ENCODE results near the gene CNIH2. TPM values are rescaled to one million over a fixed set of nuclear protein-coding genes. Genes with fewer than 3 reads are reported as not detected.

CNIH2 gene
- total RNA-seq, 1 donor from 2014 or later = 0.22 TPM

Other genes starting within 250 kb of the CNIH2 start
- 3.1 TPM for gene GAL3ST3, start 229.0 kb upstream of the CNIH2 start, total RNA-seq
- 85.8 TPM for gene SF3B2, start 225.8 kb upstream of the CNIH2 start, total RNA-seq
- gene PACS1, start 207.9 kb upstream of the CNIH2 start, total RNA-seq = 115 TPM
- 43.5 TPM for gene KLC2, start 20.5 kb upstream of the CNIH2 start, total RNA-seq
- gene RAB1B, start 9.5 kb upstream of the CNIH2 start, total RNA-seq = 124 TPM
- gene YIF1A, start 11.0 kb downstream of the CNIH2 start, total RNA-seq = 74.0 TPM
- gene TMEM151A, start 13.7 kb downstream of the CNIH2 start, total RNA-seq = 0.24 TPM
- gene CD248, start 38.9 kb downstream of the CNIH2 start, total RNA-seq = 9.7 TPM
- 2.2 TPM for gene RIN1, start 58.3 kb downstream of the CNIH2 start, total RNA-seq
- 14.6 TPM for gene BRMS1, start 66.9 kb downstream of the CNIH2 start, total RNA-seq
- 31.6 TPM for gene B4GAT1, start 69.5 kb downstream of the CNIH2 start, total RNA-seq
- 8.8 TPM for gene SLC29A2, start 93.6 kb downstream of the CNIH2 start, total RNA-seq
- gene NPAS4, start 142.9 kb downstream of the CNIH2 start, total RNA-seq = not detected
- 40.3 TPM for gene MRPL11, start 160.7 kb downstream of the CNIH2 start, total RNA-seq
- gene PELI3, start 188.7 kb downstream of the CNIH2 start, total RNA-seq = 7.7 TPM
- 13.2 TPM for gene DPP3, start 202.3 kb downstream of the CNIH2 start, total RNA-seq
- 19.5 TPM for gene BBS1, start 232.5 kb downstream of the CNIH2 start, total RNA-seq